Skeletal muscle satellite cell (primary cell): Measurements from ENCODE around the gene BAIAP3.

Source experiments
- H3K27me3 ChIP-seq: 2 replicates; pipeline ENCODE4 v1.7.0; 2013; ENCODE audit warnings: low read length; ENCODE audit not compliant: control insufficient read depth, insufficient read depth
- H3K36me3 ChIP-seq: 2 replicates; pipeline ENCODE4 v1.7.0; 2013; ENCODE audit warnings: mild to moderate bottlenecking, control low read depth, low read length; ENCODE audit not compliant: insufficient read depth
- H3K4me1 ChIP-seq: 2 replicates; pipeline ENCODE4 v1.7.0; 2013; ENCODE audit warnings: low read length; ENCODE audit not compliant: control insufficient read depth, insufficient read depth
- H3K4me2 ChIP-seq: 2 replicates; pipeline ENCODE4 v1.7.0; 2013; ENCODE audit warnings: mild to moderate bottlenecking, low read length
- H3K4me3 ChIP-seq: 2 replicates; pipeline ENCODE4 v1.7.0; 2013; ENCODE audit warnings: low read length
- H3K9ac ChIP-seq: 2 replicates; pipeline ENCODE4 v1.7.0; 2013; ENCODE audit warnings: mild to moderate bottlenecking, low read depth, low read length, moderate library complexity
- H3K9me3 ChIP-seq: replicated peaks from 2 replicates; pipeline ENCODE4 v1.7.0; 2013; ENCODE audit warnings: mild to moderate bottlenecking, control low read depth, low read length

Gene BAIAP3

GRCh38 chr16:1372292-1372950, 39.0 kb downstream of the BAIAP3 start:
- no peaks in the 10 kb centered on the region for H3K4me1 ChIP-seq
- no peak overlapping the region for H3K4me3 ChIP-seq
- no peak overlapping the region for H3K9ac ChIP-seq
- H3K27me3 ChIP-seq: no peaks in the 10 kb centered on the region
- no peaks in the 10 kb centered on the region for H3K9me3 ChIP-seq
- H3K36me3 ChIP-seq: no peaks in the 10 kb centered on the region
- H3K4me2 ChIP-seq: no peak overlapping the region

- no peak overlapping the region for H3K4me3 ChIP-seq
- no peak overlapping the region for H3K4me2 ChIP-seq
- no peaks in the 10 kb centered on the region for H3K27me3 ChIP-seq
- H3K36me3 ChIP-seq: no peaks in the 10 kb centered on the region
- H3K4me1 ChIP-seq: peaks cover 13% of the 10 kb centered on the region
- no peaks in the 10 kb centered on the region for H3K9me3 ChIP-seq
- H3K9ac ChIP-seq: no peak overlapping the region
Observed at GRCh38 chr16:1374418-1375297, 41.2 kb downstream of the BAIAP3 start.

- Histone ChIP-seq H3K27me3 (no peaks in the 10 kb centered on the region), H3K9ac (no peak overlapping the region), H3K4me3 (no peak overlapping the region), H3K4me2 (no peak overlapping the region), H3K9me3 (no peaks in the 10 kb centered on the region), H3K36me3 (no peaks in the 10 kb centered on the region), H3K4me1 (peaks cover 13% of the 10 kb centered on the region)
Observed at GRCh38 chr16:1375298-1375640, 41.8 kb downstream of the BAIAP3 start.

GRCh38 chr16:1375741-1376410, 42.4 kb downstream of the BAIAP3 start:
- no peak overlapping the region for H3K4me2 ChIP-seq
- no peak overlapping the region for H3K4me3 ChIP-seq
- H3K9ac ChIP-seq: no peak overlapping the region
- no peaks in the 10 kb centered on the region for H3K9me3 ChIP-seq
- H3K4me1 ChIP-seq: peaks cover 13% of the 10 kb centered on the region
- no peaks in the 10 kb centered on the region for H3K27me3 ChIP-seq
- H3K36me3 ChIP-seq: no peaks in the 10 kb centered on the region

- H3K4me1 ChIP-seq: peaks cover 13% of the 10 kb centered on the region
- H3K9ac ChIP-seq: no peak overlapping the region
- no peaks in the 10 kb centered on the region for H3K9me3 ChIP-seq
- peaks cover 4% of the 10 kb centered on the region for H3K36me3 ChIP-seq
- no peak overlapping the region for H3K4me3 ChIP-seq
- H3K4me2 ChIP-seq: no peak overlapping the region
- no peaks in the 10 kb centered on the region for H3K27me3 ChIP-seq
Observed at GRCh38 chr16:1377406-1378010, 44.1 kb downstream of the BAIAP3 start.

GRCh38 chr16:1378087-1378803, 44.8 kb downstream of the BAIAP3 start:
- peaks cover 13% of the 10 kb centered on the region for H3K4me1 ChIP-seq
- peak overlapping the region; percentile 89 for H3K9ac ChIP-seq
- no peaks in the 10 kb centered on the region for H3K9me3 ChIP-seq
- peak overlapping the region; percentile 77 for H3K4me3 ChIP-seq
- peaks cover 4% of the 10 kb centered on the region for H3K36me3 ChIP-seq
- peak overlapping the region; percentile 83 for H3K4me2 ChIP-seq
- H3K27me3 ChIP-seq: no peaks in the 10 kb centered on the region

GRCh38 chr16:1378804-1379303, 45.4 kb downstream of the BAIAP3 start:
- peak overlapping the region; percentile 89 for H3K9ac ChIP-seq
- peaks cover 4% of the 10 kb centered on the region for H3K36me3 ChIP-seq
- peak overlapping the region; percentile 83 for H3K4me2 ChIP-seq
- H3K9me3 ChIP-seq: no peaks in the 10 kb centered on the region
- peak overlapping the region; percentile 77 for H3K4me3 ChIP-seq
- no peaks in the 10 kb centered on the region for H3K27me3 ChIP-seq
- peaks cover 13% of the 10 kb centered on the region for H3K4me1 ChIP-seq

- Histone ChIP-seq H3K36me3 (peaks cover 4% of the 10 kb centered on the region), H3K4me3 (peak overlapping the region; percentile 77), H3K4me1 (peaks cover 13% of the 10 kb centered on the region), H3K9ac (peak overlapping the region; percentile 89), H3K4me2 (peak overlapping the region; percentile 83), H3K9me3 (no peaks in the 10 kb centered on the region), H3K27me3 (no peaks in the 10 kb centered on the region)
Observed at GRCh38 chr16:1379304-1380076, 46.0 kb downstream of the BAIAP3 start.

GRCh38 chr16:1380195-1380594, 46.8 kb downstream of the BAIAP3 start:
- H3K27me3 ChIP-seq: no peaks in the 10 kb centered on the region
- H3K4me2 ChIP-seq: no peak overlapping the region
- H3K36me3 ChIP-seq: peaks cover 4% of the 10 kb centered on the region
- no peaks in the 10 kb centered on the region for H3K9me3 ChIP-seq
- peaks cover 13% of the 10 kb centered on the region for H3K4me1 ChIP-seq
- H3K4me3 ChIP-seq: no peak overlapping the region
- no peak overlapping the region for H3K9ac ChIP-seq

- Histone ChIP-seq H3K36me3 (peaks cover 4% of the 10 kb centered on the region), H3K9me3 (no peaks in the 10 kb centered on the region), H3K4me2 (no peak overlapping the region), H3K9ac (no peak overlapping the region), H3K4me1 (peaks cover 13% of the 10 kb centered on the region), H3K27me3 (no peaks in the 10 kb centered on the region), H3K4me3 (no peak overlapping the region)
Observed at GRCh38 chr16:1381612-1382406, 48.4 kb downstream of the BAIAP3 start.
